Measurements from ENCODE around the gene NHLRC2. TPM values are rescaled to one million over a fixed set of nuclear protein-coding genes. Genes with fewer than 3 reads are reported as not detected.
A peak's percentile ranks its signal among the peaks of the same experiment; 100 is the strongest.

NHLRC2 gene
- total RNA-seq, 1 donor from 2014 or later, result 47.6 TPM

GRCh38 chr10:113843972-113844485, 10.4 kb upstream of the NHLRC2 start:
- TF ChIP-seq EZH2 (IDR thresholded peaks at IDR 0.05), result no peak
- TF ChIP-seq, protein P1, sequence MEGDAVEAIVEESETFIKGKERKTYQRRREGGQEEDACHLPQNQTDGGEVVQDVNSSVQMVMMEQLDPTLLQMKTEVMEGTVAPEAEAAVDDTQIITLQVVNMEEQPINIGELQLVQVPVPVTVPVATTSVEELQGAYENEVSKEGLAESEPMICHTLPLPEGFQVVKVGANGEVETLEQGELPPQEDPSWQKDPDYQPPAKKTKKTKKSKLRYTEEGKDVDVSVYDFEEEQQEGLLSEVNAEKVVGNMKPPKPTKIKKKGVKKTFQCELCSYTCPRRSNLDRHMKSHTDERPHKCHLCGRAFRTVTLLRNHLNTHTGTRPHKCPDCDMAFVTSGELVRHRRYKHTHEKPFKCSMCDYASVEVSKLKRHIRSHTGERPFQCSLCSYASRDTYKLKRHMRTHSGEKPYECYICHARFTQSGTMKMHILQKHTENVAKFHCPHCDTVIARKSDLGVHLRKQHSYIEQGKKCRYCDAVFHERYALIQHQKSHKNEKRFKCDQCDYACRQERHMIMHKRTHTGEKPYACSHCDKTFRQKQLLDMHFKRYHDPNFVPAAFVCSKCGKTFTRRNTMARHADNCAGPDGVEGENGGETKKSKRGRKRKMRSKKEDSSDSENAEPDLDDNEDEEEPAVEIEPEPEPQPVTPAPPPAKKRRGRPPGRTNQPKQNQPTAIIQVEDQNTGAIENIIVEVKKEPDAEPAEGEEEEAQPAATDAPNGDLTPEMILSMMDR (IDR thresholded peaks at IDR 0.05), result no peak
- TF ChIP-seq EZH2phosphoT487 (IDR thresholded peaks at IDR 0.05), result no peak
- no peak overlapping the region for H3K4me3 Mint-ChIP-seq
- Histone ChIP-seq H3K36me3 (peaks cover 9% of the 10 kb centered on the region), H3F3A (ENCODE audit: low read depth) (no peaks in the 10 kb centered on the region), H3K27ac (no peak overlapping the region), H3K4me2 (no peak overlapping the region), H3K79me2 (ENCODE audit: low read depth) (peaks cover 5% of the 10 kb centered on the region), H3K27me3 (no peaks in the 10 kb centered on the region), H3K9ac (no peak overlapping the region), H2AFZ (replicated peaks) (no peak overlapping the region), H3K4me1 (no peaks in the 10 kb centered on the region), H3K4me3 (no peak overlapping the region), H3K9me3 (ENCODE audit: low read depth) (no peaks in the 10 kb centered on the region), H4K20me1 (ENCODE audit: low read depth) (no peaks in the 10 kb centered on the region)
- peaks cover 18% of the 10 kb centered on the region for H3K36me3 Mint-ChIP-seq
- H3K9me3 Mint-ChIP-seq, result no peaks in the 10 kb centered on the region
- H3K27ac Mint-ChIP-seq, result no peak overlapping the region
- H3K4me1 Mint-ChIP-seq, result peaks cover 6% of the 10 kb centered on the region
- no peak for DNase-seq (ENCODE audit: low spot score)
- peaks cover 2% of the 10 kb centered on the region for H3K27me3 Mint-ChIP-seq (ENCODE audit: insufficient read depth, low read depth)

DNA sequence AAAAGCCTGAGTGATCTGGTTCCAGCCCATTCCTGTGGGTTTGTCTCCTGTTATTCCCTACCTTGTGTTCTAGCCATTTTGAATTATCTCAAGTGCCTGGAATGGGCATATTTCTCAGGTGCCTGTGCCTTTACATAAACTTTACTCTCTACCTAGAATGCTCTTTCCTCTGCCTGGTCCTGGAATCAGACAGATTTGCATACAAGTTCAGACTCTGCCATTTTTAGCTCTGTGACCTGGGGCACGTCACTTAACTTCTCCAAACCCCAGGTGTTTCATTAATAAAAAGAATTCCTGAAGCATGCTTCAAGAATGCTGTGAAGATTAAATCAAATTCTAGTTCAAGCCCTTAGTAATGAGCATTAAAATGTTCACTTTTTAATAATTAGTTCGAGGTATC, 8.4 kb upstream of the NHLRC2 start:
- Mint-ChIP-seq H3K27me3 (ENCODE audit: insufficient read depth, low read depth) (peaks cover 2% of the 10 kb centered on the region), H3K4me1 (peaks cover 11% of the 10 kb centered on the region), H3K27ac (no peak overlapping the region), H3K9me3 (no peaks in the 10 kb centered on the region), H3K4me3 (no peak overlapping the region), H3K36me3 (peaks cover 17% of the 10 kb centered on the region)
- Histone ChIP-seq H2AFZ (replicated peaks) (no peak overlapping the region), H3K9me3 (ENCODE audit: low read depth) (no peaks in the 10 kb centered on the region), H3K36me3 (peaks cover 9% of the 10 kb centered on the region), H3K27me3 (no peaks in the 10 kb centered on the region), H3K79me2 (ENCODE audit: low read depth) (peaks cover 8% of the 10 kb centered on the region), H3K4me3 (no peak overlapping the region), H3K4me1 (peaks cover 3% of the 10 kb centered on the region), H3K9ac (no peak overlapping the region), H3K4me2 (no peak overlapping the region), H3K27ac (no peak overlapping the region), H3F3A (ENCODE audit: low read depth) (peaks cover 3% of the 10 kb centered on the region), H4K20me1 (ENCODE audit: low read depth) (no peaks in the 10 kb centered on the region)
- TF ChIP-seq EZH2phosphoT487 (IDR thresholded peaks at IDR 0.05) (no peak), EZH2 (IDR thresholded peaks at IDR 0.05) (no peak)
- TF ChIP-seq, protein P1 (IDR thresholded peaks at IDR 0.05), result no peak
- no peak for DNase-seq (ENCODE audit: low spot score)

DNA sequence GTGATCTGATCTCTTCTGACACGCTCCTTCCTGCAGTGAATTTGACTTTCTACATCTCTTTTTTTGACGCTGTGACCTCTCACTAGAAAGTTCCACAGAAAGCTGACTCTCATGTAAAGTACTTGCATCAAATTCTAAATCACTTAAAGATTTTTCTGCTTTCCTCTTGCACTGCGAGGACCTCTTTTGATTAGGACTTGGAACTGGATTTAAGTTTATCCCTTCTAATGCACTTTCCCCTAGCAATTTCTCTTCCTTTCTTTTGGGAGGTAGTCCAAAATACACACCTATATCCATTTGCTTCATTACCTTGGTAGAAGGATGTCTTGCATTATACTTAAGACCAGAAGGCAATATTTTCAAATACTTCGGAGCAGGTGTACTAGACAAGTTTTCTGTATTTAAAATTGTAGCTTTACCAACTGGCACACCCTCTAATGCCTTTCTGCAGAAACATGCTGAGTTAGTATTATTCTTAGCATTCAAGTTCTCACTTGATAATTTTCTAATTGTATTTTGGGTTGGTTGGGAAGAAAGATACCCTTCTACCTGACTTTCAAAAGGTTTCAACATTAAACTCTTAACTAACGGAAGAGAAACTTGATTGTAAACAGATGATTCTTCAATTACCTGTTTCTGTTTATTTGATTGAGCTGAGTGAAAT, 5.2 kb upstream of the NHLRC2 start:
- Mint-ChIP-seq H3K4me3 (no peak overlapping the region), H3K27ac (no peak overlapping the region), H3K36me3 (peaks cover 19% of the 10 kb centered on the region), H3K9me3 (no peaks in the 10 kb centered on the region), H3K4me1 (peaks cover 28% of the 10 kb centered on the region), H3K27me3 (ENCODE audit: insufficient read depth, low read depth) (peaks cover 2% of the 10 kb centered on the region)
- Histone ChIP-seq H3K4me1 (peaks cover 26% of the 10 kb centered on the region), H3F3A (ENCODE audit: low read depth) (peaks cover 3% of the 10 kb centered on the region), H3K27me3 (no peaks in the 10 kb centered on the region), H3K9ac (peak overlapping the region; percentile 5), H3K4me2 (no peak overlapping the region), H3K4me3 (no peak overlapping the region), H3K36me3 (peaks cover 9% of the 10 kb centered on the region), H4K20me1 (ENCODE audit: low read depth) (no peaks in the 10 kb centered on the region), H2AFZ (replicated peaks) (no peak overlapping the region), H3K27ac (no peak overlapping the region), H3K79me2 (ENCODE audit: low read depth) (peaks cover 33% of the 10 kb centered on the region), H3K9me3 (ENCODE audit: low read depth) (no peaks in the 10 kb centered on the region)
- TF ChIP-seq EZH2 (IDR thresholded peaks at IDR 0.05), result no peak
- TF ChIP-seq, protein P1 (IDR thresholded peaks at IDR 0.05), result no peak
- TF ChIP-seq EZH2phosphoT487 (IDR thresholded peaks at IDR 0.05), result no peak
- no peak for DNase-seq (ENCODE audit: low spot score)

All from neural progenitor cell (in vitro differentiated cells).